Measurements from ENCODE around the gene MOB2.
A peak's percentile ranks its signal among the peaks of the same experiment; 100 is the strongest.

The MOB2 gene

DNA sequence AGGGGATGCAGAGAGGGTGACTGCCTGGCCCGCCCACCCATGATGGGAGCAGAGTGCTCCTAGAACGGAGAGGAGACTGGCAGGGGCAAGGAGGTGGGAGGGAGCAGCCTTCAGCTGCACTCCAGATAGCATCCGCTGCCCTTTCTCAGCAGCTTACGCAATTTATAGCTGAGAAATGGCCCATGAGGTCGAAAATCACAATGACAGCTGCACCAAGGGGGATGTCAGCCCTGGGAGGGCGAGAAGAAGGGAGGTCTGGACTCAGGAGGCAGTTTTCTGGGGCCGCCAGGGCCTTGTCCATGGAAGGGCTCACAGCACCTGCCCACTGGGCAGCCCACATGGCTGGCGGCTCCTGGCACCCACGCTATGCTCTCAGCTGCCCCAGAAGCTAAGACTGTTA lies 17.6 kb upstream of the MOB2 start:
- DNase-seq = no peak

DNA sequence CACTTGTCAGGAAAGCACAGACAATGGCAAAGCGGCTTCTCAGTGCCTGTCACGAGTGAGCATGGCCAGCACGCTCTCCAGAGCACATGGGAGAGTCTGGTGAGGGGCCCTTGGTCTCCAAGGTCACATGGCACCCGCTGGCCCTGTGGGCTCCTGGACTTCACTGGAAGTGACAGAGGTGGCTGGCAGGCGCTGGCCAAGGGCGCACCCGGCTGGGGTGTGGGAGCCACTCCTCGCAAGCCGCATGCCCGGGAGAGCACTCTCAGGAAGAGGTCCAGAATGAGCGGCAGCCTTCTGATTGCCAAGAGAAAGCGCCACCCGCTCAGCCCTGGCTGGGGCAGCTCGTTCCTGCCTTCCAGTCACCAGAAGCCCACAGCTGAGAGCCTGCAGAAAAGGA lies 17.1 kb upstream of the MOB2 start:
- peak in 7 of 14 donors; percentile 17 to 59 (median 49) for DNase-seq

GRCh38 chr11:1502954-1503707 lies 16.6 kb upstream of the MOB2 start:
- peak in 8 of 14 donors; percentile 26 to 89 (median 38) for DNase-seq

GRCh38 chr11:1502168-1502953 lies 15.8 kb upstream of the MOB2 start:
- DNase-seq = no peak

- peak in 1 of 14 donors; percentile 74 for DNase-seq
Measured at GRCh38 chr11:1501421-1502167, 15.0 kb upstream of the MOB2 start.

DNA sequence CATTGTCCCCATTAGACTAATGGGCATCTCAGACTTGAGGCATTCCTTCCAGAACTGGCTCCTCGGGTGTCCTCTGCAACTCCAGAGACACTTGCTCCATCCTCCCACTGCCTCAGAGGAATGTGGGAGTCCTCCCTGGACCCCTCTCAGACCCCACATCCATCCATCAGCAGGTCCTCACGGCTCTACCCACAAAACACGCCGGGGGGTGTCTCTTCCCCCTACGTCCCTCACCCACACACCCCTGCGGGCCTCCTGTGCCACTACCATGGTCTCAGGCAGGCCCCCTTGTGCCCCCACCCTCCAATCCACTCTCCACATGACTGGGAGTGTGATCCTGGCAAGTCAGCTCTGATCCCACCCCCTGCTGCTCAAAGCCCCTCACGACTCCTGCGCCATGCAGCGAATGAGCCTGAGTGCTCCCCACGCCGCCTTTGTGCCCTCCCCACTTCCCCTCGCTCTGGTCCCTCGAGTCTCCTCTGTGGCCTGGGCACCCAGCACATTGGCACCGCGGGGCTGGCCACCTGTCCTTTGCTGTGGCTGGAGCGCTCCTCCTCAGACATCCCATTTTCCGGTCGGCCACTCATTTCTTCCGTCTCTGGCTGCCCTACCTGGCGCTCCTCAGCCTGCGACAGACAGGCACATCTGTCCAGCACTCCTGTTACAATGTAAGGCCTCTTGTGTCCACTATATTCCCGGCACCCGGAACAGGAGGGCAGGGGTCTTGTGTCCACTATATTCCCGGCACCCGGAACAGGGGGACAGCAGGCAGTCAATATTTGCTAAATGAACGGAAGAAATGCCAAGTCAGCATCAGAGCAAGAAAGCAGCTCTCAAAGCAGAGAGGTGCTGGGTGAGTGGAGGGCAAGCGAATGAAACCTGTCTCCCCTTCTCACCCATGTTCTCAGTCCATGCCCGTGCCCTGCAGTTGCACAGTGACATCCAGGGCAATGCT lies 14.2 kb upstream of the MOB2 start:
- DNase-seq = no peak

GRCh38 chr11:1499899-1500298 lies 13.3 kb upstream of the MOB2 start:
- no peak for DNase-seq

GRCh38 chr11:1499261-1499890 lies 12.8 kb upstream of the MOB2 start:
- no peak for DNase-seq

DNA sequence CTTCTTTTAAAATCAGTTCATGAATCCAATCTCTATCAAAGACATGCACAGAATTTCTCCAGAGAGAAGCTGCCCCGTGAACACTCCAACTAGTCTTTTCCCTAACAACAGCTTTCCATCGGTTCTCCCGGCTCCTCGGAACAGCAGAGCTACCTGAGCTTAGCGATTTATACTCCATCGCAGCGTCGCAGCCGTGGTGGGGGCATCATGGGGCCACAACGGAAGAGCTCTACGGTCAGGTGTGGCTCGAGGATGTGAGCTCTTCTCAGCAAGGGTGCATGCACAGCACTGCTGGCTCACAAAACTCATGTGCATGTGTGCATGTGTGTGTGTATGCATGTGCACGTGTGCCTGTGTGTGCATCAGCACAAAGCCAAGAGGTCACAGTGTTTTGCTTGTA lies 11.7 kb upstream of the MOB2 start:
- DNase-seq = no peak

DNA sequence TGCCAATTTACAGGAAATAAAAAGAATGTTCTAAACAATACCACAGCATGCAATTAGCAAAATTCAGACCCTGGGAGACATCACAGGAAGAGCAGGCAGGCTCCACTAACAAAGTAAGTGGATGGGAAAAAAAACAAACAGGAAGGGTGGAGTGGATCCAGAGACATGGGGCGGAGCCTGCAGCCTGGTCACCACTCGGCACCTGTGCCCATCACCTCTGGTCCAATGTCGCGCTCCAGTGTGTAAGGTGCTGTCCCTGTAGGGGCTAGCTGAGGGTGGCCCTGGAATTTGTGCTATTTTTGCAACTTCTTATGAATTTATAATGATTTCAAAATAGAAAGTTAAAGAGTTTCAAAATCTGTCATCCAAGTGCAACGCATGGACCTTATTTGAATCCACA lies 11.0 kb upstream of the MOB2 start:
- DNase-seq = no peak

- DNase-seq = no peak
Measured at GRCh38 chr11:1496761-1497095, 10.1 kb upstream of the MOB2 start.

- no peak for DNase-seq
Measured at GRCh38 chr11:1496091-1496760, 9.6 kb upstream of the MOB2 start.

DNA sequence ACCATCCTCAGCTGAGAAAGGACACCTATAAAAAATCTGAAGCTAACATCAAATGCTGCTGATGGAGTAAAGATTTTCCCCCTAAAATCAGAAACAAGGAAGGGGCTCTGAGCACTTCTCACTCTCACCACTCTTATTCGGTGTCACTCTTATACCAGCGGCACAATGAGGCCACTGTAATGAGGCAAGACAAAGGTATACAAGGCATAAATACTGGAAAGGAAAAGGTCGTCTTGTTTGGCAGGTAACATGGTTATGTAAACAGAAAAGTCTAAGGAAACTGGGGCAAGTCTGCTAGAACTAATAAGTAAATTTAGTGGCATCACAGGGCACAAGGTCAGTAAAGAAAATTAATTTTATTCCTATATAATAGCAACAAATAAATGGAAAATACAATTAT lies 8.1 kb upstream of the MOB2 start:
- no peak for DNase-seq

GRCh38 chr11:1493650-1494244 lies 7.2 kb upstream of the MOB2 start:
- no peak for DNase-seq

- no peak for DNase-seq
Measured at GRCh38 chr11:1491379-1491778, 4.8 kb upstream of the MOB2 start.

GRCh38 chr11:1490651-1491050 lies 4.1 kb upstream of the MOB2 start:
- no peak for DNase-seq

DNA sequence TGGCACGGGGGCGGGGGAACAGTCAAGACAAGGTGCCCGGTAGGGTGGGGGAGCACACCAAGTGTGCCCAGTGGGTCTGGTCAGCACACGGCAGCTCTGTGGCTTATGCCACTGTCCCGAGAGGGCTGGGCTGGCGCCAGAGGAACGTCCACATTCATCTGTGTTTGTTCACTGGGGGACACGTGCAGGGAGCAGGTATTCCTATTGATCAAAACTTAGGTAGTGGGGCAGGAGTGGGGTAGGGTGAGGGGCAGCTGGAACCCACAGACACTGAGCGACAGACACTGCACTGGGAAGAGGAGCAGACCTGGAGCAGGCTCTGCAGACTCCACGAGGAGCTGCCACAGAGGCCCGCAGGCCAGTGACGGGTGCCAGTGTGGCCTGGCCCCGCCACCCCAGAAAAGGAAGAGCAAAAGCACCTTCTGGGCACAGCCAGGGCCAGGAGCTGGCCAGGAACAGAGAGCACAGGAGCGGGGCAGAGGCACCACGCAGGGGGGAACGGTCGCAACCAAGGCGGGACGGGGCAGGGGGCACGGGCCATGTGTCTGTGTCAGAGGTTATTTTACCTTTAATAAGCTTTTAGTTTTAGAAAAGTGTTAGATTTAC lies 2.1 kb upstream of the MOB2 start:
- no peak for DNase-seq

- no peak for DNase-seq
Measured at GRCh38 chr11:1487851-1488574, 1.4 kb upstream of the MOB2 start.

DNA sequence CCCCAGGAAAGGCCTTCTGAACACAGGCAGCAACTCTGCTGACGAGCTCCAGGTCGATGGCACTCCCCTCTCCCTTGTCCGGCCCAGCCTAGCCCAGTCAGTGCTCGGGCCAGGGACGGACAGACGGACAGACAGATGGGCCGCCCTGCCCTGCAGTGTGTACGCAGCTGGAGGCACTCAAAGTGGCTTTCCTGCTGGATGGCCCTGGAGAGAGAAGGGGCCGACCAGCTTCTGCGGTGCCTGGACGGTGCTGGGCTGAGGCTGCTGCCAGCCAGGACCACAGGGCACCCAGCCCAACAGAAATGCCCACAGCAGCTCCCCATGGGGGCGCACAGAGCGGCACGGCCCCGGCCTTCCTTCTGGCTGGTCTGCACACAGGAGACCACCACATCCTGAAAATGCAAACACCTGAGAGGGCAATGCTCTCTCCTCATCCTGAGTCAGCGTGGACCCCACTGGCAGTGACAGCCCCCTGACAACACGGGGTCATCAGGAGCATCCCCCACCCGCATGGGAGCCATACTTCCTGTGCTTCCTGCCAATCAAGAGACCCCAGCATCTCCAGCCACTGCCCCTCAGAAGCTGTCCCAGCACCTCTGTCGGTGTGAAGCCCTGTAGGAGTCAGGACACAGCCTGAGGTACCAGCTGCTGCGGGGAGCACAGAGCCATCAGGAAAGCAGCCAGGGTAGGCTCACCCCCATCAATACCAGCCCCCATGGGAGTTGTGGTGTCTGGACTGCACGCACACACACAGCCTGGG lies 692 bp upstream of the MOB2 start:
- DNase-seq = no peak

All from C1 segment of cervical spinal cord (tissue), 14 donors.